Bronchial epithelial cell (primary cell): ENCODE data around the gene AUTS2. TPM values are rescaled to one million over a fixed set of nuclear protein-coding genes. Genes with fewer than 3 reads are reported as not detected.

Source experiments
- DNase-seq: peaks from one replicate; pipeline ENCODE4 v3.0.0-alpha.2; 2010; ENCODE audit warnings: low read depth
- FAIRE-seq: peaks from 2 replicates; lab custom pipeline; 2011; peaks lifted over from hg19 to GRCh38; lab: Jason Lieb, UNC
- H3K27me3 ChIP-seq: 2 replicates; pipeline ENCODE4 v1.5.1; 2011; ENCODE audit warnings: low read length; ENCODE audit not compliant: control insufficient read depth, insufficient read depth
- H3K36me3 ChIP-seq: 2 replicates; pipeline ENCODE4 v1.5.1; 2011; ENCODE audit warnings: low read length; ENCODE audit not compliant: control insufficient read depth, insufficient read depth
- H3K4me3 ChIP-seq: 2 replicates; pipeline ENCODE4 v1.5.1; 2011; ENCODE audit warnings: mild to moderate bottlenecking, low read depth, low read length, control low read depth
- CTCF ChIP-seq: IDR thresholded peaks from 2 replicates; pipeline ENCODE4 v1.5.1; 2011; ENCODE audit warnings: mild to moderate bottlenecking, moderate library complexity, low read length, control low read depth, inconsistent platforms; ENCODE audit not compliant: insufficient read depth, severe bottlenecking
- total RNA-seq: library from RNA; depleted of rRNA; stranded (reverse); fragments of >200 nt; gene quantifications from 2 replicates; pipeline ENCODE4 v1.2.1, GENCODE V29; 2014

Gene AUTS2
- total RNA-seq, 1 donor from 2014 or later = 9.5 TPM

- Histone ChIP-seq H3K4me3 (no peak overlapping the region), H3K27me3 (no peaks in the 10 kb centered on the region), H3K36me3 (no peaks in the 10 kb centered on the region)
- TF ChIP-seq CTCF = no peak
- DNase-seq (no peak), FAIRE-seq (no peak)
Measured at GRCh38 chr7:70036695-70037094, 438.4 kb downstream of the AUTS2 start.

GRCh38 chr7:70037171-70037933 is 439.1 kb downstream of the AUTS2 start:
- no peak for TF ChIP-seq CTCF
- H3K36me3 ChIP-seq = no peaks in the 10 kb centered on the region
- DNase-seq (no peak), FAIRE-seq (no peak)
- no peak overlapping the region for H3K4me3 ChIP-seq
- no peaks in the 10 kb centered on the region for H3K27me3 ChIP-seq

GRCh38 chr7:70040051-70040450 is 441.8 kb downstream of the AUTS2 start:
- no peak for FAIRE-seq
- no peaks in the 10 kb centered on the region for H3K27me3 ChIP-seq
- no peaks in the 10 kb centered on the region for H3K36me3 ChIP-seq
- no peak overlapping the region for H3K4me3 ChIP-seq
- no peak for TF ChIP-seq CTCF
- no peak for DNase-seq

GRCh38 chr7:70040970-70041766 is 442.9 kb downstream of the AUTS2 start:
- no peak for FAIRE-seq
- H3K36me3 ChIP-seq = no peaks in the 10 kb centered on the region
- DNase-seq = peak; percentile 21
- no peaks in the 10 kb centered on the region for H3K27me3 ChIP-seq
- peak; percentile 19 for TF ChIP-seq CTCF
- H3K4me3 ChIP-seq = no peak overlapping the region

- no peak for FAIRE-seq
- Histone ChIP-seq H3K4me3 (no peak overlapping the region), H3K27me3 (no peaks in the 10 kb centered on the region), H3K36me3 (no peaks in the 10 kb centered on the region)
- peak; percentile 12 for DNase-seq
- no peak for TF ChIP-seq CTCF
Measured at GRCh38 chr7:70042533-70042932, 444.3 kb downstream of the AUTS2 start.
